Heart left ventricle (tissue), 16 donors: ENCODE data around the gene JUP. TPM values are rescaled to one million over a fixed set of nuclear protein-coding genes. Genes with fewer than 3 reads are reported as not detected.

ENCODE experiments used
- ATAC-seq, 4 donors: fragments of 200-7000 bp; cut with Tn5 transposase; one replicate each; pipeline ENCODE4 v1.9.1; 2020 to 2022; ENCODE audit warnings: moderate library complexity in 4 of 4, mild to moderate bottlenecking in 3 of 4, moderate number of reproducible peaks in 1 of 4
- DNase-seq, 5 donors: peaks; one replicate each; pipeline ENCODE4 v3.0.0-alpha.2; 2020
- H3K27ac ChIP-seq, 12 donors: fragments of 200-600 bp; sonication (generic) in 4 of 12; one replicate each; pipeline versions ENCODE4 v1.5.0 to v1.8.0; 2016 to 2022; ENCODE audit warnings: mild to moderate bottlenecking in 2 of 12
- H3K27me3 ChIP-seq, 9 donors: fragments of 200-600 bp; sonication (generic) in 2 of 9; one replicate each; pipeline versions ENCODE4 v1.5.1 to v1.8.0; 2016 to 2022; ENCODE audit warnings: mild to moderate bottlenecking in 3 of 9
- H3K36me3 ChIP-seq, 9 donors: fragments of 200-600 bp; sonication (generic) in 2 of 9; one replicate each; pipeline versions ENCODE4 v1.5.0 to v1.8.0; 2018 to 2022; ENCODE audit warnings: mild to moderate bottlenecking in 2 of 9
- H3K4me1 ChIP-seq, 12 donors: fragments of 200-600 bp; sonication (generic) in 4 of 12; one replicate each; pipeline versions ENCODE4 v1.5.0 to v1.8.0; 2016 to 2022; ENCODE audit warnings: mild to moderate bottlenecking in 3 of 12
- H3K4me3 ChIP-seq, 12 donors: fragments of 200-600 bp; sonication (generic) in 4 of 12; one replicate each; pipeline versions ENCODE4 v1.5.0 to v1.8.0; 2017 to 2022; ENCODE audit warnings: mild to moderate bottlenecking in 9 of 12, moderate library complexity in 4 of 12
- H3K9me3 ChIP-seq, 12 donors: fragments of 200-600 bp; sonication (generic) in 4 of 12; one replicate each; pipeline versions ENCODE4 v1.5.0 to v1.8.0; 2016 to 2022; ENCODE audit warnings: mild to moderate bottlenecking in 1 of 12
- POLR2A ChIP-seq, 2 donors: fragments of 450-650 bp; IDR thresholded peaks; one replicate each; pipeline ENCODE4 v1.6.1; 2017; ENCODE audit warnings: antibody characterized with exemption in 2 of 2, mild to moderate bottlenecking in 2 of 2, moderate library complexity in 2 of 2
- WGBS, 4 donors: extraction: QIAGEN DNeasy Blood & Tissue Kit in 2 of 4; methylation state at CpG; one replicate each; pipeline versions ENCODE4 v1.1.5 to v1.1.7; 2013 to 2018; 5-methylcytosine and 5-hydroxymethylcytosine counted together
- intact Hi-C, 10 donors: fragments of 100-400 bp; cut with DNase I; formaldehyde crosslinking; loops; one replicate each; pipeline versions ENCODE4 v1.11.1 to v1.14.2; 2022
- polyA plus RNA-seq, 2 donors: library from polyadenylated mRNA; stranded (reverse); fragments of 200-250 nt; gene quantifications; one replicate each; pipeline ENCODE4 v1.2.3, GENCODE V29; 2013
- total RNA-seq, 9 donors: library from RNA; depleted of rRNA in 2 of 9; stranded (reverse); fragments of >200 nt in 2 of 9; fragmentation: NEBNext Ultra II Directional in 3 of 9; extraction: Animal tissue kit (Norgen Biotek cat#: 25700) in 3 of 9; gene quantifications; one replicate each; pipeline versions ENCODE4 v1.1.0 to v1.2.4, GENCODE V29; 2016 to 2023
- TF ChIP-seq, protein P1 (sequence below), 12 donors: fragments of 200-600 bp; sonication (generic) in 4 of 12; IDR thresholded peaks; one replicate each; pipeline versions ENCODE4 v1.5.0 to v1.8.0; 2018 to 2022; ENCODE audit warnings: antibody characterized with exemption in 12 of 12, mild to moderate bottlenecking in 5 of 12
- donor health status: ischemic (EF 13 %, LVEDD 7.1; RV severe dilation, severe dysfunction).
- donor health status: healthy with polysubstance abuse.
- donor health status: DM: no; HTN: yes; CAD: no.
- donor health status: DM: no; HTN: no; CAD: no.
- donor health status: ischemic (EF 25% LVEDD 6.9; RV normal size, moderate dysfunction).
- donor health status: ischemic (EF 25% LVEDD 5.7; RV mildly dilated, moderate dysfunction).
- donor health status: healthy.
- donor health status: DM: yes; HTN: yes; CAD: no.
- donor health status: ischemic (EF 35%, LVEDD 5.7; RV mildly dilated, moderate dysfunction).
- donor health status: nonischemic (EF 11% LVEDD 7.7; RV severe dilation, severe dysfunction).
- donor health status: DM: yes; HTN: yes; CAD: no.
- donor health status: PGD.
- donor health status: ischemic (EF 29% LVEDD 5.4; RV normal size, mild dysfunction).
- donor health status: nonischemic (EF 23%, LVEDD 6.1; RV moderate dilation, normal function).

Gene JUP
- total and polyA plus RNA-seq, 11 donors, result 94.6 to 503 (median 159) TPM

DNA sequence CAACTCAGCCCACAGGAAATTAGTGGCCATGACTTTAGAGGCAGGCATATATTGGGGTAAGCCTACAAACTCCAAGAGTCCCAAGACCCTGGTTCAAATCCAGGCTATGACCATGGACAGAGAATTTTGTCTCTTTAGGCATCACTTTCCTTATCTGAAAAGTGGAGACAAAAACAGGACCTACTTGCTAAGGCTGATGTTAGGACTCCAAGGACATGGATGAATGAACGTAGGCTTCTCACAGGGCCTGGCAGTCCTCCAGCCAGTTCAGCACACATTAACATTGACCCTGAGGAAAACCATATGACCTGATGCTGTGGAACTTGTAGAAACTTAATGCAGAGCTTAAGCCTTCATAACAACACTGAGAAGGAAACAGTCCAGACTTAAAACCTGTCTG lies 27.7 kb upstream of the JUP start:
- no peak for TF ChIP-seq POLR2A (IDR thresholded peaks at IDR 0.05)
- TF ChIP-seq, protein P1, sequence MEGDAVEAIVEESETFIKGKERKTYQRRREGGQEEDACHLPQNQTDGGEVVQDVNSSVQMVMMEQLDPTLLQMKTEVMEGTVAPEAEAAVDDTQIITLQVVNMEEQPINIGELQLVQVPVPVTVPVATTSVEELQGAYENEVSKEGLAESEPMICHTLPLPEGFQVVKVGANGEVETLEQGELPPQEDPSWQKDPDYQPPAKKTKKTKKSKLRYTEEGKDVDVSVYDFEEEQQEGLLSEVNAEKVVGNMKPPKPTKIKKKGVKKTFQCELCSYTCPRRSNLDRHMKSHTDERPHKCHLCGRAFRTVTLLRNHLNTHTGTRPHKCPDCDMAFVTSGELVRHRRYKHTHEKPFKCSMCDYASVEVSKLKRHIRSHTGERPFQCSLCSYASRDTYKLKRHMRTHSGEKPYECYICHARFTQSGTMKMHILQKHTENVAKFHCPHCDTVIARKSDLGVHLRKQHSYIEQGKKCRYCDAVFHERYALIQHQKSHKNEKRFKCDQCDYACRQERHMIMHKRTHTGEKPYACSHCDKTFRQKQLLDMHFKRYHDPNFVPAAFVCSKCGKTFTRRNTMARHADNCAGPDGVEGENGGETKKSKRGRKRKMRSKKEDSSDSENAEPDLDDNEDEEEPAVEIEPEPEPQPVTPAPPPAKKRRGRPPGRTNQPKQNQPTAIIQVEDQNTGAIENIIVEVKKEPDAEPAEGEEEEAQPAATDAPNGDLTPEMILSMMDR (IDR thresholded peaks at IDR 0.05), result no peak
- DNase-seq, result no peak
- no peak for ATAC-seq

DNA sequence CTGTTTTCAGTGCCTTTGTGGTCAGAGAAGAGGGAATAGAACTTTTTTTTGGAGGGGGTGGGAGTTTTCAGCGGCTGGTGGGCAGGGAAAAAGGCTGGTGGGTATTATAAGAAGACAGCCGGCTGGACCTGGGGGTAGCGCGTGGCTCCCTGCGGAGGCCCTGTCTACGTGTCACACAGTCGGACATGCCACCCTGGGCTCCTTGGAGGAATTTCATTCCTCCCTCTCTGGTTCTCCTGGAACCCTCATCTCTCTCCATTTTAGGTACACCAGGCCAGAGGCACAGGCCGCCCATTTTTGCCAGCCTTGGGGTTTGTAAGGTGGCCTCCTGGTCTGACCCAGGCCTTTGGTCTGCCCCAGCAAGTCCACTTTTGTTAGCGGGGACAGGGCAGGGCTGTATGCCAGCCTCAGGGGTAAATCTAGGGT lies 27.2 kb upstream of the JUP start:
- peak overlapping the region in 9 of 12 donors; percentile 63 to 93 (median 75) for H3K4me3 ChIP-seq
- TF ChIP-seq POLR2A (IDR thresholded peaks at IDR 0.05), result no peak
- TF ChIP-seq, protein P1 (IDR thresholded peaks at IDR 0.05), result no peak
- peak overlapping the region in 4 of 12 donors; percentile 68 to 84 (median 80) for H3K27ac ChIP-seq
- peaks cover 0 to 3% (median 0%) of the 10 kb centered on the region in 9 donors for H3K36me3 ChIP-seq
- peaks cover 0 to 9% (median 0%) of the 10 kb centered on the region in 9 donors for H3K27me3 ChIP-seq
- no peak for DNase-seq
- no peak for ATAC-seq
- peaks cover 0 to 36% (median 18%) of the 10 kb centered on the region in 12 donors for H3K4me1 ChIP-seq
- no peaks in the 10 kb centered on the region for H3K9me3 ChIP-seq
- WGBS, 4 donors, result 72 to 83% (median 80%) methylated on average over 8 to 9 of the region's 9 CpGs
- intact Hi-C loops, result loop anchor here in 2 of 10 donors (2.0 to 10.0 kb wide), 2 partner anchors 21 to 71 kb away; no protein-coding TSS in a partner anchor

More for the DNA sequence above, 27.7 kb upstream of the JUP start:
- Histone ChIP-seq H3K36me3 (peaks cover 0 to 3% (median 0%) of the 10 kb centered on the region in 9 donors), H3K4me3 (peak overlapping the region in 2 of 12 donors; percentile 66 to 79), H3K27ac (no peak overlapping the region), H3K27me3 (peaks cover 0 to 9% (median 0%) of the 10 kb centered on the region in 9 donors), H3K4me1 (peaks cover 0 to 36% (median 18%) of the 10 kb centered on the region in 12 donors), H3K9me3 (no peaks in the 10 kb centered on the region)
- intact Hi-C loops, result loop anchor here in 1 of 10 donors (10.0 kb wide), 1 partner anchor 71 kb away; no protein-coding TSS in a partner anchor
- WGBS, 4 donors, result 13 to 43% (median 26%) methylated on average over 1 of the region's 1 CpG

DNA sequence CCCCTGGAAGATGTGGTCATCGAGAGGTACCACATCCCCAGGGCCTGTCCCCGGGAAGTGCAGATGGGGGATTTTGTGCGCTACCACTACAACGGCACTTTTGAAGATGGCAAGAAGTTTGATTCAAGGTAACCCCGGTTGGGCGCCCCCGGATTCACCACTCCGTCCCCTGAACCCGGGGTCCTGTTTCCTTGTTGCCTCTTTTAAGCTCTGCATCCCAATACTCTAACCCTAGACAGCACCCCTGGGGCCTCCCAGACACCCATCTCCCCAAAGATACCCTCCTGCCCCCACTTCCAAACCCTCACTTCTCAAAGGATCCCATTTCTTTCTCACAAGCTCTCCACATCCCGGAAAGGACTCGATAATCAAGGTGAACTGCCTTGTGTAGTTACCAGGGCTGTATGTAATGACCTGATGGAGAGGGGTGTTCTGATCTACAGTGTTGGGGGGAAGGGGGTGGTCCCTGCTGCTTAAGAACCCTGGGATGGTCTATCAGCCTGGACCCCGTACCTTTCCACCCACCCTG lies 26.7 kb upstream of the JUP start:
- 31 to 46% (median 40%) methylated on average over 10 to 12 of the region's 12 CpGs for WGBS, 4 donors
- Histone ChIP-seq H3K4me3 (peak overlapping the region; percentile 3 to 93 (median 66)), H3K9me3 (no peaks in the 10 kb centered on the region), H3K36me3 (peaks cover 0 to 1% (median 0%) of the 10 kb centered on the region in 9 donors), H3K4me1 (peaks cover 0 to 36% (median 18%) of the 10 kb centered on the region in 12 donors), H3K27ac (peak overlapping the region in 9 of 12 donors; percentile 22 to 84 (median 70)), H3K27me3 (peaks cover 0 to 9% (median 0%) of the 10 kb centered on the region in 9 donors)
- TF ChIP-seq, protein P1 (IDR thresholded peaks at IDR 0.05), result no peak
- no peak for TF ChIP-seq POLR2A (IDR thresholded peaks at IDR 0.05)
- DNase-seq (no peak), ATAC-seq (no peak)
- intact Hi-C loops, result loop anchor here in 2 of 10 donors (2.0 to 10.0 kb wide), 2 partner anchors 22 to 72 kb away; no protein-coding TSS in a partner anchor

DNA sequence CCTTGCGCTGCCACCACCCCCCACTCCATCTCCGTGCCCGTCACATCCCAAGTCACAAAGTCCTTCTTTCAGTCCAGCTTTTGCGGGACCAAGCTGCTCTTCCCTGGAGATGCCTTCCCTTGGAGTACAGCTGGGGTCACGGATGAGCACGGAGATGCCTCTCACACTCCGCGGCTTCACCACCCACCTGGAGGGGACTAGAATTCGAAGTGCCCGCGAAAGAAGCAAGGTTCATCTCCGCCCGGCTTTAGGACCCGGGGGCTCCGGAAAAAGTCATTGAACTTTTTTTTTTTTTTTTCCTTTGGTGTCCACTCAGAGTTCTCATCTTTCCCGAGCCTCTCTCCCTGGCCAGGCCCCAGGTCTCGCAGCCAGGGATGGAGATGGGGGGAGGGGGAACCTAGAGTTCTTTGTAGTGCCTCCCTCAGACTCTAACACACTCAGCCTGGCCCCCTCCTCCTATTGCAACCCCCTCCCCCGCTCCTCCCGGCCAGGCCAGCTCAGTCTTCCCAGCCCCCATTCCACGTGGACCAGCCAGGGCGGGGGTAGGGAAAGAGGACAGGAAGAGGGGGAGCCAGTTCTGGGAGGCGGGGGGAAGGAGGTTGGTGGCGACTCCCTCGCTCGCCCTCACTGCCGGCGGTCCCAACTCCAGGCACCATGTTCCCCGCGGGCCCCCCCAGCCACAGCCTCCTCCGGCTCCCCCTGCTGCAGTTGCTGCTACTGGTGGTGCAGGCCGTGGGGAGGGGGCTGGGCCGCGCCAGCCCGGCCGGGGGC lies 26.1 kb upstream of the JUP start, which contains the start of gene FKBP10:
Gene FKBP10 (plus strand): TSS at position 624 of the 771 bp plus-strand sequence. CDS start 31 bp downstream, at position 655.
- intact Hi-C loops, result loop anchor here in 2 of 10 donors (2.0 to 10.0 kb wide), 2 partner anchors 22 to 72 kb away; no protein-coding TSS in a partner anchor
- H3K4me1 ChIP-seq, result peaks cover 0 to 36% (median 18%) of the 10 kb centered on the region in 12 donors
- no peaks in the 10 kb centered on the region for H3K36me3 ChIP-seq
- ATAC-seq, result peak; percentile 35 to 78 (median 66)
- H3K27me3 ChIP-seq, result peaks cover 0 to 9% (median 0%) of the 10 kb centered on the region in 9 donors
- DNase-seq, result peak; percentile 77 to 81 (median 78)
- TF ChIP-seq, protein P1 (IDR thresholded peaks at IDR 0.05), result no peak
- no peak for TF ChIP-seq POLR2A (IDR thresholded peaks at IDR 0.05)
- no peaks in the 10 kb centered on the region for H3K9me3 ChIP-seq
- 1 to 7% (median 6%) methylated on average over 20 to 35 of the region's 35 CpGs for WGBS, 4 donors
- peak within 1 kb of the TSS in 11 of 12 donors; percentile 42 to 84 (median 68) for H3K27ac ChIP-seq
- peak within 1 kb of the TSS; percentile 62 to 93 (median 67) for H3K4me3 ChIP-seq
